GM21529 (cell line): ENCODE data around the gene ACTR1B.
"Not testable (repeated sequence)": the region's sequence is repeated elsewhere in the genome, so short reads cannot be mapped to it uniquely, and the experiment has no call there.

Experiments
- ATAC-seq: cut with Tn5 transposase; IDR thresholded peaks from one replicate; pipeline ENCODE4 v1.9.1; 2021; ENCODE audit not compliant: unreplicated experiment

ACTR1B gene

GRCh38 chr2:97691166-97691565 is 27.3 kb upstream of the ACTR1B start:
- ATAC-seq = no peak

DNA sequence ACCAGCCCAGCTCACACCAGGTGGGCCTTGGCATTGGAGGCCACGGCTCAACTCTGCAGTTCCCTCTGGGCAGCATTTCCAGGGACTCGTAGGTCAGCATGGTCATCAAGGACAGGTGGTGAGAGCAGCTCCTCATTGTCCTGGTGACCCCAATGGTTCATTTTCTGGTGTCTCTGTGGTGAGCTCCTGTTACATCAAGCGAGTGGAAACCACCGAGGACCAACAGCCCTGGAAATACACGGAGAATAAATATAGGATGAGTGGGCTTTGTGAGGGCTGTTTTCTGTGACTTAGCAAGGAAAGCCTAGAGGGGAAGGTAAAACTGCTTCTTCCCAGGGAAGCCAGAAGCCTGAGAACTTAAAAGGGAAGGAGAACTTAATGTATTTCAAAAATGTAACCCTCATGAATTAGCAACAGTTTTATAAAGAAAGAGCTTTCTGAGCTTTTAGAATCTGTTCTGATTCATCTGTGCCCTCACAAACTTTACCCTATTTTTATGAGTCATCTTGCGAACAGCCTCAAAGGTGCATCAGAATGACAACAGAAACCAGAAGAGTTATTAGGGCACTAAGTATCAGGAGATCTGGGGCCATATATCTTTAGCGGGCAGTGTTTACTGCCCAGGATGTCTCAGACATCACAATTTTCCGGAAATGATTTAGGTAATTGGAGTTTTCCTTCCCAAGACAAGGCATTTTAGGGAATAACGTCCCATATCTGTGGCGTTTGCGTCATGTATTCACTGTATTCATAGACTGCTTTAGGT is 24.4 kb upstream of the ACTR1B start:
- peak; percentile 63 for ATAC-seq

GRCh38 chr2:97687235-97687634 is 23.4 kb upstream of the ACTR1B start:
- ATAC-seq = not testable (repeated sequence)

DNA sequence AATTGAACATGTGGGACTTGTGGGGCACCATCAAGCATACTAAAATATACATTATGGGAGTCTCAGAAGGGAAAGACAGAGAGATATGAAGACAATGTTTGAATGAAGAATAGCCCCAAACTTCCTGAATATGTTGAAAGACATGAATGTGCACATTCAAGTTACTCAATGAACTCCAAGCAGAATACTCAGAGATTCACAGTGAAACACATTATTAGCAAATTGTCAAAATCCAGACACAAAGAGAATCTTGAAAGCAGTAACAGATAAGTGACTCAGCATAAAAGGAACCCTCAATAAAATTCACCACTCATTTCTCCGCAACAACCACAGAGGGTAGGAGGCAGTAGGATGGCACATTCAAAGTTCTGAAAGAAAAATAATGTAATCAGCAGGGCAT is 14.5 kb upstream of the ACTR1B start:
- ATAC-seq = no peak

- ATAC-seq = no peak
Measured at GRCh38 chr2:97677480-97677879, 13.6 kb upstream of the ACTR1B start.

GRCh38 chr2:97676620-97677019 is 12.8 kb upstream of the ACTR1B start:
- ATAC-seq = no peak

- no peak for ATAC-seq
Measured at GRCh38 chr2:97675430-97676113, 11.7 kb upstream of the ACTR1B start.

DNA sequence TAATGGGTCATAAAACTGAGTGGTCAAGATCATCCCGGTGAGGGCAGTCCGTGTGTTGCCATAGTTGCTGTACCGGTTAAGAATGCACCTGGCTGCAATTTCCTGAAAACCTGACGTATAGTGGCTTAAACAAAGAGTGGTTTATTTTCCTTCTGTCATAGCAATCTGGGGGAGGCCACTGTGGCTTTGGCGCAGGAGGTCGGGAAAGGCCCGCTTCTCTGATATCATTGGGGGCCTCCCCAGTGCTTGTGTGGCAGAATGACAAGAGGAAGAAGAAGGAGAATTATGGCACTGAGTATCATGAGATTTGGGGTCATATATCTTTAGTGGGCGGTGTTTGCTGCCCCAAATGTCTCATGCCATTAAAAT is 10.1 kb upstream of the ACTR1B start:
- ATAC-seq = no peak

- no peak for ATAC-seq
Measured at GRCh38 chr2:97673182-97673914, 9.5 kb upstream of the ACTR1B start.

DNA sequence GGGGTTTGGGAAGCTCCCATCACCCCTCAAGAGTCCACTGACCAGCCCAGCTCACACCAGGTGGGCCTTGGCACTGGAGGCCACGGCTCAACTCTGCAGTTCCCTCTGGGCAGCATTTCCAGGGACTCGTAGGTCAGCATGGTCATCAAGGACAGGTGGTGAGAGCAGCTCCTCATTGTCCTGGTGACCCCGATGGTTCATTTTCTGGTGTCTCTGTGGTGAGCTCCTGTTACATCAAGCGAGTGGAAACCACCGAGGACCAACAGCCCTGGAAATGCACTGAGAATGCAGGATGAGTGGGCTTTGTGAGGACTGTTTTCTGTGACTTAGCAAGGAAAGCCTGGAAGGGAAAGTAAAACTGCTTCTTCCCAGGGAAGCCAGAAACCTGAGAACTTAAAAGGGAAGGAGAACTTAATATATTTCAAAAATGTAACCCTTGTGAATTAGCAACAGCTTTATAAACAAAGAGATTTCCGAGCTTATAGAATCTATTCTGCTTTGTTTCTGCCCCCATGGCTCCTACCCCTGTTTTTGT is 8.8 kb upstream of the ACTR1B start:
- not testable (repeated sequence) for ATAC-seq

GRCh38 chr2:97671526-97671925 is 7.7 kb upstream of the ACTR1B start:
- ATAC-seq = no peak

GRCh38 chr2:97670471-97670870 is 6.6 kb upstream of the ACTR1B start:
- no peak for ATAC-seq

DNA sequence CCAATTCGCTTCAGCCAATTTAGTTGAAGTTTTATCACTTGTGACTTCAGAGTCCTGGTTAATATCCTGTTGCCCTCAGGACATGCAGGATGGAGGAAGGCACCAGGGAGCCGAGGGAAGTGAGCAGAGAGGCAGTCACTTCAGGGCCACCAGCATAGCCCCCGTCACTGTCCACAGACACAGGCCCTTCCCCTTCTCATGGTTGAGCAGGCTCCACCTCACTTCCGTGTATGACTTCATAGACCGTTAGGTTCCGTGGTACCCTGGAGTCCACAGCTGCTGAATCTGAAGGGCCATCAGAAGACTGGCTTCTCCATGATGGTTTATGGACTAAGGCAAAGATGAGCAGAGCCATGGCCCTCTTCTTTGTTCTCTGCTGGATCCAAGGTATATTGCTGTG is 5.6 kb upstream of the ACTR1B start, which contains the start of gene C2orf92:
Gene C2orf92 (plus strand): TSS at position 266 of the 400 bp plus-strand sequence. CDS start 76 bp downstream, at position 342.
- ATAC-seq = no peak

- ATAC-seq = no peak
Measured at GRCh38 chr2:97664636-97664970, 759 bp upstream of the ACTR1B start.

- ATAC-seq = no peak
Measured at GRCh38 chr2:97663626-97663961, 250 bp downstream of the ACTR1B start.

DNA sequence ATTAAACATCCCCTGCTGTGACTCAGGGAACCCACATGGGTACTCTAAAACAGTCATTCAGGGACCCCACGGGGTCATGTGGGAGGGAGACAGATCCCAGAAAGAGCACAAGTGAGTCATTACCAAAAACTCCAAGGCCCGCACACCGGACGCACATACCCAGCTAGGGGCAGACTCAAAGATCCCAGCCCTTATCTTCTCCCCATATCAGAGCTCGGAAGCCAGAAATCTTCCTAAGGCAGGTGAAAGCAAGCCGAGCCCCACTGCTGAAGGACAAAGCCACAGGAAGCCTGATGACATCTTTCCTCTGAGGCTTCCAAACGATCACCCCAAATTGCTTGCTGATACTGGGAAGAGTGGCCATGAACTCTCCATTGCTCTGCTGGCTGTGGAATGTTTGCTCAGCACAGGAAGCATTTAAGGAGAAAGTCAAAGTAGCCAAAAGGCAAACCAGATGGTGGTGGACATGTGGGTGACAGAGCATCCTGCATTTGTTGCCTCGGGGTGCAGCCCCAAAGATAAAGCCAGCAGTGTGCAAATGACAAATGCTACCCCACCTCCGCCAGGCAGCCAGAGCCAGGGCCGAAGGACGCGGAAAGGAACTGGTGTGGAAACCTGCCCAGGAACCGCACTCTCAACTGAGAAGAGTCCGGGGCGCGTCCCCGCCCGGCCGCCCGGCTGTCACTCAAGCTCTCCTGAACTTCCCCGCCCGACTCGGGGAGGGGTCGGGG is 784 bp downstream of the ACTR1B start:
- ATAC-seq = peak; percentile 43

- no peak for ATAC-seq
Measured at GRCh38 chr2:97662386-97662894, 1.4 kb downstream of the ACTR1B start.

DNA sequence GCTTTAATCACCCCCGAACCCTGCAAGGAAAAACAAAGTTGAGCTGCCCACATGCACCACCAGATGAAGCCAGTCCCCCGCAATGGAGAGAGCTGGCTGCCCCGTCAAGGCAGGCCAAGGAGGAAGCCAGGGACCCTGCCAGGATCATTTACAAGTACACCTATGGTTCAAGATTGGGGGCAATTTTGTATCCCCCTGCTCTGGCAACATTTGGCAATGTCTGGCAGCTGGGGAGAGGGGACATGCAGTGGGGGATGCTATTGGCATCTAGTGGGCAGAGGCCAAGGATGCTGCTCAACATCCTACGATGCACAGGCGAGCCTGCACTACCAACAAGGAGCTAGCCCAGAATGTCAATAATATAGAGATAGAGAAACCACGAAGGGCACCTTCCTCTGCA is 1.9 kb downstream of the ACTR1B start:
- ATAC-seq = no peak

DNA sequence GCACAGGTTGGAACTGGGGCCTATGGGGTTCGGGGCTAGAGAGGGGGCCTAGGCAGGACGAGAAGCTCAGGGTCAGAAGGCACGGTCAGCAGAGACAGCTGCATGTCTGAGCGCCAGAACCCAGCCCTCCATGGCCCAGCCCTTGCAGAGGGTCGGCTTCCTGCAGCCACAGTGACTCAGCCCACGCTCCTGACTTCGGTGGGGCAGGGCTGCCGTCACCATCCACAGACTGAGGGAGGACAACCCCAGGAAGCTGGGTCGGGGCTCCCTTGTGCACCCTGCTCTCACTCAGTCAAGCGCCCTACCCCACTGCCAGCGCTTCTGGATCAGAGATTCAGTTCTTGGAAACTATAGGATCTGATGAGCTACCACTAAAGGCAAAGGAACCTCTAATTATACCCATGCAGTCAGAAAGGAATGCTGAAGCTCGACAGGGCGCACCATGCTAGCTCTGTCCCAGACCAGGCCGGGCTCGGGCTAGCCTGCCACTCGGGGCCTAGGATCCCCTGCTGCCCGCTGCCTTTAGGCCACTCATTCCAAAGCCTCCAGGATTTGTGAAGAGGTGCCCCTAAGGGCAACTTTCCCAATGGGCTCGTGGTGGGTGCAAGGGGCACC is 3.0 kb downstream of the ACTR1B start:
- no peak for ATAC-seq

DNA sequence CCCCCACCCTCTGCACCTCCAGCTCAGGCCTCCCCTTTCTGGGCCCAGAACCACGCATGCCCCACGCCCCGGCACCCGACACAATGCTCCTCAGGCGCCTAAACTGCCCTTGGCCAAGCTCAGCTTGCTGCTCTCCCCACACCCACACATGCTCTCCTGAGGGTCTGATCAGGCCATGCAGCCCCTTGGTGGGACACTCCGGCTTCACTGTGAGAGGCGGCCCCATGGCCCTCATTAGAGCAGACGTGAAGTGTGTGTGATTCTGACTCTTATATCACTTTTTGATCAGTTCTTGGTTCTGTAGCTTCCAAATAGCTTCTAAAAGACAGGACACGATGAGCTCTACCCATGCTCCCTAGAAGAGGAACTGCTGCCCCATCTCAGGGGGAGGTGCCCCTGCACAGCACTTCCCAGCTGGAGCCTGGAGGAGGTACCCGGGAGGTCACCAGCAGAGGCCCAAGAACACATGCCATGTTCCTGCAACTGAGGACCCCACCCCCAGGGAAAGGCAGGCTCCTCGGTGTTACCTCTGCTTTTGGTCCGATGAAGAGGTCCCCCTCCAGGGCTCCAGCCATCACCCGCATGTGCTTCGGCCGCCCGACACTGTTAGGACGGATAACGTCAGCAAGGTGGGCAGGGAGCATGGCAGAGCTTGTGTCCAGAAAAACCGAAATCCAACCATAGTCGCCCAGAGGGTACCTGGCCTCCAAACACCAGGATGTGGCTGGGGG is 3.6 kb downstream of the ACTR1B start:
- no peak for ATAC-seq
